GM12891 (cell line): Measurements from ENCODE around the gene COMTD1.
"Not testable (repeated sequence)": the region's sequence is repeated elsewhere in the genome, so short reads cannot be mapped to it uniquely, and the experiment has no call there.

Source experiments
- DNase-seq: peaks from one replicate; pipeline ENCODE4 v3.0.0; 2011; ENCODE audit warnings: low spot score; ENCODE audit not compliant: insufficient read length
- FAIRE-seq: peaks from 2 replicates; lab custom pipeline; 2011; peaks lifted over from hg19 to GRCh38; lab: Jason Lieb, UNC
- PAX5 ChIP-seq: IDR thresholded peaks from 2 replicates; pipeline ENCODE4 v1.6.1; 2011; ENCODE audit warnings: low read length, moderate library complexity, mild to moderate bottlenecking; ENCODE audit not compliant: insufficient read depth, severe bottlenecking
- POLR2A ChIP-seq: IDR thresholded peaks from 2 replicates; pipeline ENCODE4 v1.6.1; 2011; ENCODE audit warnings: low read depth, low read length, control low read depth
- POLR2AphosphoS5 ChIP-seq: IDR thresholded peaks from 2 replicates; pipeline ENCODE4 v1.6.1; 2011; ENCODE audit warnings: low read depth, low read length, control low read depth
- POU2F2 ChIP-seq: IDR thresholded peaks from 2 replicates; pipeline ENCODE4 v1.6.1; 2011; ENCODE audit warnings: low read depth, mild to moderate bottlenecking, control low read depth, low read length, moderate library complexity
- SPI1 ChIP-seq: IDR thresholded peaks from 2 replicates; pipeline ENCODE4 v1.6.1; 2011; ENCODE audit warnings: low read depth, low read length, control low read depth
- TAF1 ChIP-seq: IDR thresholded peaks from 2 replicates; pipeline ENCODE4 v1.6.1; 2011; ENCODE audit warnings: low read depth, low read length, control low read depth

COMTD1 gene

DNA sequence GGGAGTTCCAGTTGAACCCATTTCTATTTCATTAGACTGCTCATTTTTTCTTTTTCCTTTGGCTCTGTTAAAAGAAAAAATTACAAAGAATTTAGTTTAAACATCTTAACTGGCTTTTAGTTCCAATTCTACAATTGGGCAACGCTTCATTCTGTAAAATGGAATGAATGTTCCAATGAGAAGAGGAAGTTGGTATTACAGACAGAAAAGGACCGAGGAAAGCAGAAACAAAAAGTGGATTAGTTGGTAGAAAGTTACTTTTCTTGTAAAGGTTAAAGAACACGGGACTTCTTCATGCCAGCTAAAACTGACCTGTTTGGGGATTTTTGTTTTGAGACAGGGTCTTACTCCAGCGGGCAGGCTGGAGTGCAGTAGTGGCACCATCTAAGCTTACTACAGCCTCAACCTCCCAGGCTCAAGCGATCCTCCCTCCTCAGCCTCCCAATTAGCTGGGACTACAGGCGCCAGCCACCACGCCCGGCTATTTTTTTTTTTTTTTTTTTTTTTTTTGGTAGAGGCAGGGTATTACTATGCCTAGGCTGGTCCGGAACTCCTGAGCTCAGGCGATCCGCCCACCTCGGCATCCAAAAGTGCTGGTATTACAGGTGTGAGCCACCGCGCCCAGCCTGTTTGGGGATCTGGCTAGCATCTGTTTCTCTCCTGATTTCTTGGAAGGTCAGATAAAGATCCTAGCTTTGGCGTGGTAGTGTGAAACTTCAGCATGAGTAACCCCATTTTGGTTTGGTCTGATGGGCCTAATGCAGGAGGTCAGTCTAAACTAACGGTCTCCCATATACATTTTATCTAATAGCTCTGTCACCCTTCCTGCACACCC lies 26.5 kb downstream of the COMTD1 start:
- no peak for DNase-seq
- no peak for TF ChIP-seq PAX5
- TF ChIP-seq POLR2A, result no peak
- no peak for TF ChIP-seq TAF1
- no peak for TF ChIP-seq POLR2AphosphoS5
- no peak for TF ChIP-seq POU2F2
- no peak for TF ChIP-seq SPI1
- FAIRE-seq, result no peak

DNA sequence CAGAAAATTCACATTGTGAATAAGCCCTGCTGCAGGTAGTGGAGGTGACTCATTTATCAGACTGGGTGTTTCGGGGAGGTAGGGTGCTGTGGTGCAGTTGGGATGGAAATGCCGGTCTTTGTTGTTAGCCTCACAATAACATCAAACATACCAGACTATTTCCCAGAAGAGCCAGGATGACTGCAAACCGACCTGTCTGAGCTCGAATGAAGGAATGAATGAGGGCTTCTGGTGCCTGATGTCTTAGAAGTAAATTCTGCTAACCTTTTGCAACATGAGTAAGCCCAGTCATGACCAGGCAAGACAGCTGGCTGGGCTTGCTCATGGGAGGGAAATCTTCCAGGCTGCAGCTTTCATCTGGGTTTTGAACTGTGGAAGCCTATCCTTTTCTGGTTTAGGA lies 27.6 kb downstream of the COMTD1 start:
- DNase-seq, result no peak
- TF ChIP-seq POU2F2, result no peak
- FAIRE-seq, result no peak

DNA sequence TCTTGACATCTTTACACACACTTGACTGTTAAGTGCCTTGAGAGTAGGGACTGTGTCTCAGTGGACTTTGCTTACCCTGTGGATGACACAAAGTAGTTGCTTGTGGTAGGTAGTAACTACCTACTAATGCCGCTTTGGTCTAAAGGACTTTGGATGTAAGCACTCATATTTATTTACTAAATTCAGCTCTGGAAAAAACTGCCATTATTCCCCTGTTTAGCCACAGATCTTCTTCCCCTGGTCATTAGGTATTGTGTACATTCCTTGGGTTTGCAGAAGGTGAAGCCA lies 28.0 kb downstream of the COMTD1 start:
- no peak for TF ChIP-seq POLR2AphosphoS5
- TF ChIP-seq SPI1, result no peak
- TF ChIP-seq POLR2A, result no peak
- no peak for TF ChIP-seq POU2F2
- no peak for FAIRE-seq
- no peak for DNase-seq

GRCh38 chr10:75207079-75207856 lies 28.5 kb downstream of the COMTD1 start:
- no peak for DNase-seq
- no peak for FAIRE-seq

GRCh38 chr10:75206638-75207037 lies 29.1 kb downstream of the COMTD1 start:
- FAIRE-seq, DNase-seq: not testable (repeated sequence)

More at GRCh38 chr10:75207079-75207856, 28.5 kb downstream of the COMTD1 start:
- TF ChIP-seq TAF1 (no peak), POLR2AphosphoS5 (no peak), PAX5 (no peak), POLR2A (no peak), SPI1 (no peak), POU2F2 (no peak)

DNA sequence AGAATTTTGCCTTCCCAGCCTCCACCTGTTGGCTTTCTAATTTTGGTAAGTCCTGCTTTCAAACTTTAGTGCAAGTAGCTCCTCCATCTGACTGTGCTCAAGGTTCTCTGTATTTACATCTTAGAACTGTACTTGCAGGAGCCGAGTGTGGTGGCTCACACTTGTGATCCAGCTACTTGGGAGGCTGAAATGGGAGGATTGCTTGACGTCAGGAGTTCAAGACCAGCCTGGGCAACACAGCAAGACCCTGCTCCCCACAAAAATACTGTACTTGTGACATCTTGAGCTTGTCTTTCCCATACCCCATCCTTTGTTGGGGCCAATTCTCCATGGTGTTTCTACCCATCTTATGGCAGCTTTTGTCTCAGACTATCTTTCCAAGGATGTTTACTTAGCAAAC lies 29.8 kb downstream of the COMTD1 start:
- TF ChIP-seq POLR2AphosphoS5, result no peak
- no peak for TF ChIP-seq POU2F2
- TF ChIP-seq TAF1, result no peak
- no peak for TF ChIP-seq POLR2A
- no peak for TF ChIP-seq SPI1
- no peak for TF ChIP-seq PAX5
- DNase-seq (no peak), FAIRE-seq (no peak)

GRCh38 chr10:75203724-75204123 lies 32.0 kb downstream of the COMTD1 start:
- DNase-seq (no peak), FAIRE-seq (no peak)

GRCh38 chr10:75203046-75203620 lies 32.6 kb downstream of the COMTD1 start:
- DNase-seq, FAIRE-seq: not testable (repeated sequence)

More at GRCh38 chr10:75203724-75204123, 32.0 kb downstream of the COMTD1 start:
- TF ChIP-seq PAX5, result no peak
- no peak for TF ChIP-seq POLR2AphosphoS5
- TF ChIP-seq POU2F2, result no peak
- no peak for TF ChIP-seq SPI1

DNA sequence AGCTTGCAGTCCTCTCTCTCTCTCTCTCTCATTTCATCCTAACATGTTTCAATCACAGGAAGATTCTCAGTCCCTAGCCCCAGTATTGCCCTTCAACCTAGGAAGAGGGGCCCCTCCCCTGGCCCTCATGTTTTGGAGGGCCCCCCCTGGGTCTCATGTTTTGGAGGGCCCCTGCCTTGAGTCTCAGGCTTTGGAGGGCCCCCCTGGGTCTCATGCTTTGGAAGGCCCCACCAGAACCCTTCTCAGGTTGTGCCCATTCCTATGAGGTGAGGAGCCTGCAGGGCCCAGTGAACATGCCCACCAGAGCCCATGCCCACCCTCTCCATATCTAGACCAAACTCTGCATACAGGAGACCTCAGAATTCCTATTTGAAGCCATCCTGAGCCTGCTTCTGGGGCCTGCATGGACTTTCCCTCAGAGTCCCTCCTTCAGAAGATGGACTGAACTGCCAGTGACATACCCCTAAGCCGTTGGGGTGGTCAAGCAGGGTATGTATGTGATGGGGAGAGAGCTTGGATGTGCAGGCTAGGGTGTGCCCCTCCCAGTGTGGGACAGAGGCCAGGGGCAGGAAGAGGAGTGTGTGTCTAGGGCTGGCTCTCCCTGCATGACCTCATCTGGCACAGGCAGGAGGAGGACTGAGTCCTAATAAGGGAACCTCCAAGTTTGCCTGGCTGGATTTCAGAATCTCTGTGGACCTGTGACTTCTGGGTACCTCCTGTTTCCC lies 33.3 kb downstream of the COMTD1 start:
- no peak for DNase-seq
- no peak for TF ChIP-seq POLR2A
- TF ChIP-seq TAF1, result no peak
- no peak for TF ChIP-seq POU2F2
- no peak for TF ChIP-seq SPI1
- no peak for TF ChIP-seq POLR2AphosphoS5
- TF ChIP-seq PAX5, result no peak
- FAIRE-seq, result no peak
